Vagina (tissue), 2 donors: ENCODE data around the gene ALPK1.

Experiments
- CTCF ChIP-seq, 3 experiments: fragments of 450-650 bp in 2 of 3; fragments of 200-600 bp in 1 of 3; sonication (generic) in 1 of 3; IDR thresholded peaks; one replicate each; pipeline ENCODE4 v1.5.1; 2017 to 2019; ENCODE audit warnings: antibody characterized with exemption in 3 of 3, mild to moderate bottlenecking in 2 of 3, moderate library complexity in 2 of 3
- POLR2A ChIP-seq, 2 donors: fragments of 450-650 bp; IDR thresholded peaks; one replicate each; pipeline ENCODE4 v1.6.1; 2017; ENCODE audit warnings: antibody characterized with exemption in 2 of 2, mild to moderate bottlenecking in 2 of 2, moderate library complexity in 2 of 2
- POLR2AphosphoS5 ChIP-seq, 2 donors: sonication (generic); formaldehyde crosslinking; IDR thresholded peaks; one replicate each; pipeline ENCODE4 v1.9.0; 2017; ENCODE audit warnings: antibody characterized with exemption in 2 of 2, mild to moderate bottlenecking in 2 of 2, low read depth in 1 of 2; ENCODE audit not compliant: insufficient read depth in 1 of 2

- TF ChIP-seq POLR2A (IDR thresholded peaks at IDR 0.05), result no peak
- TF ChIP-seq POLR2AphosphoS5 (IDR thresholded peaks at IDR 0.05; ENCODE audit: insufficient read depth in 1 of 2, low read depth in 1 of 2), result no peak
- no peak for TF ChIP-seq CTCF (IDR thresholded peaks at IDR 0.05)
These were observed 64.1 kb downstream of the ALPK1 start for GRCh38 chr4:112361181-112361791.
